HG02798 (cell line): Measurements from ENCODE around the gene GRM8.

Experiments used
- ATAC-seq: cut with Tn5 transposase; IDR thresholded peaks from one replicate; pipeline ENCODE4 v1.9.1; 2021; ENCODE audit warnings: mild to moderate bottlenecking; ENCODE audit not compliant: unreplicated experiment, poor library complexity

The GRM8 gene

DNA sequence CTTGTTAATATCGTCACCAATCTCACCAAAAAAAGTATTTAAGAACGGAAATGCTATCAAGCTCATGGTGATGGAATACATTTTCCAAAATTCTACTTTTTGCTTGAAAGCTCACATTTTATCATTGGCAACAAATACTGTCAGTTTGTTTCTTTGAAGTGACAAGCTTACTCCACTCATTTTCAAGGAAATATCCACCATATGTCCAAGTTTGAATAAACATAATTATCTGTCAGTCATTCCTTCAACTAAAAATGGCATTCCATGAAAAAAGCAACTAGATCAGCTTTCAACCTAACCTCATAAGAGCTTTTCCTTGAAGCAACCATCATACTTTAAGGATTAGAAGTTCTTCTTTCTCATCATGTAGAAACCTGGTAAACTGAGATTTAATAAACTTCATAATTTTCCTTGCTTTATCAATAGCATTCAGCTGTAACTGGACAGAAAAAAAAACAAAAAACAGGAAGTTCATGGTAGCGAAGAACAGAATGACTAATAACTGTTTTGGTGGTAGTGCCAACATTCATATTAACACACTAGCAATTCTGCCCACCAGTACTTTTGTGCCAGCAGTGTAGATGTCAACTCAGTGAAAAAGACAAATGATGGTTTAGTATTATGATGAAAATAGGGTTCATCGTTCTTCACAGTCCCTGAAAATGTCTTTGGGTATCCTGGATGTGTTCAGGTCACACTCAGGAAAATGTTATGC lies 764.9 kb downstream of the GRM8 start:
- no peak for ATAC-seq

DNA sequence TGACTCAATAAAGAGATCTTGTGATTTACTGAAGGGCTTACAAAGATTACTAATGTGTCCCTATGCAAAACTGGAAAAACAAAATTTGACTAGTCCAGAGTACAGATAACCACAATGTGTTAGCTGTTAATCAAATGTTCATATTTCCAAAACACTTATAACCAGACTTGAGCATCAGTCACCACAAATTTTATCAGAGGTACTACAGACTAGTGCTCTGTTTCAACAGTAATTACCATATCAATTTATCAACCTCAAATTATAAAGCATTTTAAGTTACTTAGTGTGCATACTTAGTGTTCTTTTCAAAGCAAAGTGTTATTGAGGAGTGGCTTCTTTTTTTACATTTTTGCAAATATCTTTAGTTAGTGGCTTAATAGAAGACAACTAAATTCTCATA lies 765.9 kb downstream of the GRM8 start:
- ATAC-seq: no peak

DNA sequence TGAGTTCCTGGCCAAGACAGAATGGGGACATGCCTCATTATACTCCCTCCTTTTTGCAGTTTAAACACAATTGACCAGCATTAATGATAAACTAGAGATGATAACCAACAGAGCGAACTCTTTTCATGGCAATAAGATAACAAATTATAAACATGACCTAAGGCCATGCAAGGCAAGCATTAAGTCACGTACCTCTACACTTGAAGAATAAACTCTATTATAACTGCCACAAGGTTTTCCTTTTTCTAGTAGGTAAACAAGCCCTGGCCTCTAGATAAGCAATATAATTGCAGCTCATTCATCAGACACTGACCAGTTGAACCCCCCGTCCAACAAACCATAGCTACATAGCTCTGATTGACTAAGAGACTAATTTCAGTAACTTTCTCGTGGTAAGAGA lies 767.0 kb downstream of the GRM8 start:
- ATAC-seq: no peak

DNA sequence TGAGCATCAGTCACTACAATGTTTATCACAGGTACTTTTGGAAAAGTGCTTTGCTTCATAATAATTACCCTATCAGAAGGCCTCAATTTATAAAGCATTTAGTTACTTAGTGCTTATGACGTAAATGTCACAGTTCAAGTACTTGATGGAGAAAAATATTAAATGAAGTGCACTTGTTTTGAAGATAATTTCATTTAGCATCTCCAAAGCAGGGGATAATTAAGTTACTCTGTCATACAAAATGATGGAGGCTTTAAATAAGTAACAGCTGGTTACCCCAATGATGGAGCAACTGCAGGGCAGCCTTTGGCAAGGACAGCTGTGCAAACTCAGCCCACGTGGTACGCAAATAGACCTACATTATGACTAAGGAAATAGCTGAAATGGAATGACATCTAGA lies 768.8 kb downstream of the GRM8 start:
- no peak for ATAC-seq

DNA sequence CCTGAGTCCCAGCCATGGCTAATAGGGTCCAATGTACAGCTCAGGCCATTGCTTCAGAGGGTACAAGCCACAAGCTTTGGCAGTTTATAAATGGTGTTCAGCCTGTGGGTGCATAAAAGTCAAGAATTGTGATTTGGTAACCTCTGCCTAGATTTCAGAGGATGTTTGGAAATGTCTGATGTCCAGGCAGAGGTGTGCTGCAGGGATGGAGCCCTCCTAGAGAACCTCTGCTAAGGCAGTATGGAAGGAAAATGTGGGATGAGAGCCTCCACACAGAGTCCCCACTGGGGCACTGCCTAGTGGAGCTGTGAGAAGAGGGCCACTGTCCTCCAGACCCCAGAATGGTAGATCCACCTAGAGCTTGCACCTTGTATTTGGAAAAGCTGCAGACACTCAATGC lies 779.9 kb downstream of the GRM8 start:
- no peak for ATAC-seq

DNA sequence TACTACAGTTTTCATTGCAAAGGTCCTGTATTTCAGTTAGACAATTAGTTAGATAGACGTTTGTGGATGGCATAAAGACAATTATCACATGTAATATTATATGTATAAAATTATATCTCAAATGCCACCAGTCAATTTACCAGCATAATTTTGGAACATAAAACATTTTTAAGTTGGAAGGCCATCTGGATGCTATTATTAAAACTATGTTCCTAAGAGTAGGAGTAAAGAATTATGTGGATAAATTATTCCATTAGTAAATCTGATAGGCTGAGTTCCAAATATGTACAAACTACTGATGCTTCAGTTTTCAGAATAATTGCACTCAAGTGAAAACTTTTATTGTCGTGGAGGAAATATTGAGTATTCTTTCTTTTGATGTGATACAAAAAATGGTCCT lies 790.3 kb downstream of the GRM8 start:
- no peak for ATAC-seq

DNA sequence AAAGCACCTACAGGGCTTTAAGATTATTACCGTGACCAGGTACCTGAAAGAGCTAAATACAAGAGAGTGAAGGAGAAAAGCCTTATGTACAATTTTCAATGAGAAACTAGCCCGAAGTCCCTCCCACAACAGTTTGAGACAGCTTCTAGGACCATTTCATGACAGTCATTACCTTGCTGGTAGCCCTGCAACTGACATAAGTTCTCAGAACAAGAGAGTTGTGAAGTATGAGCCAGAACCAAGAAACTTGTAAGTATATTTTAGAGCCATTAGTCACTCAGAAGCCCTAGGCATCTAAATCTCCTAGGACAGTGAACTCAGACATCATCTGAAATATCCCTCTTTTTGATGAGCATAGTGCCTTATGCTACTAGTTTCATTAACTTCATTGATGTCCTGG lies 792.1 kb downstream of the GRM8 start:
- ATAC-seq: no peak

DNA sequence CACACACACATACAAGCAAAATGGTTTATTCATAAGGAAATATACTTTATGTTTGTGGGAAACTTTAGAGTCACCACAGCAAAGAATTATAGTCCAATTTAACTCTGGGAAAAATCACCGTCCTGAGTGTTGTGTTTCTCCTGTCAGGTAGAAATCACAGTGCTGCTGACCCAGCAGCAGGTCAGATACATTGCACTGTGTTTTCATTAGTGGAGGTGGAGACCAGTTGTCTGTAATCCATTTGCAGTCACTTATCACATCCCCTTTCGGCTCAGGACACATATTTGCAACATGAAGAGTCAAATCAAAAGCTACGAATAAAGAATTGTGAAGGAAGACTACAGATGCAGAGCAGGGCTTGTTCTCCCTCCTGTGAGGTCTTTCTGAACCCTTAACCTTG lies 799.6 kb downstream of the GRM8 start:
- ATAC-seq: no peak

DNA sequence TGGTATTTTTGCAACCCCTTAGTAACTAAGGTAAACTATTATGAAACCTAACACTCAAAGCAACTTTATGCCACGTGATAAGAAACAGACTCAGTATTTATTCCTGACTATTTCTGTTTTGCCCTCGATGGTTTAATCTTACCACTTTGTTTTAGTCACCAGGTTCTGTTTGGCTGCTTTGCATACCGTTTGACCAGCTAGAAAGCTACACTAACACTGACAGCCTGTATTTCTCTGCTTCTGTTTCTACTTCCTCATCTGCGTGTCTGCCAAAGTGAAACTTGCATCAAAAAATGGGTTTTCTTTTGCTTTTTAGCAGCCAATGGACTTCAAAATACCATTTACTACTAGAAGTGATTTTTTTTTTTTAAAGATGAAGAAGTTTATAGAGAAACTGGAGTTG lies 802.5 kb downstream of the GRM8 start:
- peak; percentile 95 for ATAC-seq

DNA sequence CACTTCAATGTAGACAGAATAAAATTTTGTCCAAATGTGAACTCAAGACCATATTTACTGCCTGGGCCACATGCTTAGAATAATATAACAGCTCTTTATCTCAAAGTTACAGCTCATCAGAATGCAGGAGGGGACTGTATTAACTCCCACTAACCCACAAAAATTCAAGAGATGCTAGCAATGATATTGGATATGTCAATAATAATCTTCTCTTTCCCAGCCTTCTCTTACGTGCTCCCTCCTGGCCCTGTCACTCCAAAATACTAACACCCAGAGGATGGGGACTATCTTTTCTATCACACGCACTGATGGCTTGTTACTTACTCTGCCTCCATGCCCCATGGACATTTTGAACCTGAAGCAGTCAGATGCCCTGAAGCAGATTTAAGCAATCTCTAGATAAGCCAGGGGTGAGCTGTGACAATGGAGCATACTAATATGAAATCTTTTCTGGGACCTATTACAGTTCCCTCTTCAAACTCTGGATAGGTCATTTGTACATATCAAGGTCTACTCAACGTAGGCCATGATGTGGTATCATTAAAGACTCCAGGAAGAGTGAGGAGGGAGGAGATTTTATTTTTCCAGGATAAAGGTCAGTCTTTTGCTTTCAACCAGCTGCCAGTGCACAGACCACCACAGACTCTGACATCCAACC lies 803.0 kb downstream of the GRM8 start:
- peak; percentile 18 for ATAC-seq

DNA sequence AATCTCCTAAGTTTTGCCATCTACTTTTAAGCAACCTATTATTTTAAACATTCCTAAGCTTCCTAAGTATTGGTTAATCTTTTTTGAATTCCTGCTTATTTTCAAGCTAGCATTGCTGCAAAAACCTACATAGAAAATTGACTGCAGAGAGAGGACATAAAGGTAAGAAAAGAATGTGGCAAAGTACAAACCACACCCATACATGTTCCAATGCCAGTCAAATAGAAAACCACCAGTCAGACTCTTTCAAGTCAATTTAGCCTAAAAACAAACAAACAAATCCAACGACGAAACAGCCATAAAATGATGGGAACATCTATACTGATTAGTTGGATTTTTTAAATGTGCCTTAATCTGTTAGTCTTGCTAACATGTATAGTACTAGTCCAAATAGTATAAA lies 804.8 kb downstream of the GRM8 start:
- no peak for ATAC-seq

DNA sequence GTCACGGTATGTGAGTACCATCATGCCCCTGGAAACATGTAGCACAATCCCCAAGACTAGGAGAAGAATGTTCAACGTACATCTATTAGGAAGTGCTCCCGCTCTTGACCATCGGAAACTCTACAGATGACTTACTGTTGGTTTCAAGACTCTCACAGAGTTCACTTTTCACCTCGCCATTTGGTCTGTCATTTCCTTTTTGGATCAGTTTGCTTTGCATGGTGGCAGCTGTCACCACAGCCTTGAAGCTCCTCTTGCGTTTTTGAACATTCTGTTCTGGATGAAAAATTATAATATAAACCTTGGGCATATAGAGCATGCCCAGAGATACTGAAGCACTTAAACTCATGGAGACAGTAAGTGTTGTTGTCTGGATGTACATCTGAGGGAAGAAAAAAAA lies 806.8 kb downstream of the GRM8 start:
- no peak for ATAC-seq

DNA sequence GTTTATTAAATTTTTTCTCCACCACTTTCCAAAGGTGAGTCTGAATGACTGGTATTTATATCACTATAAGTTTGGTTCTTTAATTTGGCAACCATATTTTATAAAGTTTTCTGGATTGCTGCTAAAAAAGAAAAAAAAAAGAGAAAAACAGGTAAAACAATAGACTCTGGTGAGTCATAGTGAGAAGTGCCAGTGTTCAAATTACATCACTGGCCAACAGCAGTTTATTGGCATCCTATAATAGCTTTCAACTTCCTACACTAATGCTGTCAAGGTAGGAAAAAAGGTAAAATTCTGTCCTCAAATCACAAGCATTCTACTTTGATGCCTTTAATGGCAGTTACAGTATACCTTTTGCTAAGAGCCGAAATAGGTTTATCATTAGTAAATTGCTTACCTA lies 808.8 kb downstream of the GRM8 start:
- no peak for ATAC-seq

DNA sequence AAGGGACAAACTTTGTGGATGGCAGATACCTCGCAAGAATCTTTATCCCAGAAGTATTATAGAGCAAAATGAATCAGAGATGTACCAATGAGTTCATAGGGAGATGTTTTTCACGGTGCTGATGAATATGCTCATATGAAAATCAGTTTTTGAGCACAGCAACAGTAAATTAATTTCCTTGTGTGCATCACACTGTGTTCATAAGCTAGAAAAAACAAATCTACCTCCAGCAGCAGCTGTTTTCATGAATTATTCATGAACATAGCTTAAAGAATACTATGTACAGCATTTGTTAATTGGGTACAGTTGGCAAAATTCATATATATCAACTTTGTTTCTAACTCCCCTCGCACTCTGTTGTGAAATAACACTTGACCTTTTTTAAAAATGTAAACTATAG lies 809.8 kb downstream of the GRM8 start:
- no peak for ATAC-seq

DNA sequence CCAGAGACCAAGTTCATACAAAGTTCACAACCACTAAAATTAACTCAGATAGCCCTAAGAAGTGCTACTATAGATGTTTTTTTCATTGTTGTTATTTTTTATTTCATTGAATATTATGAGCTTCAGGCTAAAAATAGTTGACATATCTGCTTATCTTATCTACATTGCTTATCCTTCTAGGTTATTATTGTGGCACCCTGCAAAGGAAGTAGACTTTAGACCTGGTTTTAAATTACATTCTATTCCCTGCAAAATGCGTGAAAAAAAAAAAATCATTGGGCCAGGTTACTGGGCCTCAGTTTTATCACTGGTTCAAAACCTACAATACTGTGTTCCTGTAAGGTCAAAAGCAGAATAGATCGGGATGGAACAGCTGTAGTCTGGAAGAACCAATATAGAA lies 811.0 kb downstream of the GRM8 start:
- no peak for ATAC-seq

DNA sequence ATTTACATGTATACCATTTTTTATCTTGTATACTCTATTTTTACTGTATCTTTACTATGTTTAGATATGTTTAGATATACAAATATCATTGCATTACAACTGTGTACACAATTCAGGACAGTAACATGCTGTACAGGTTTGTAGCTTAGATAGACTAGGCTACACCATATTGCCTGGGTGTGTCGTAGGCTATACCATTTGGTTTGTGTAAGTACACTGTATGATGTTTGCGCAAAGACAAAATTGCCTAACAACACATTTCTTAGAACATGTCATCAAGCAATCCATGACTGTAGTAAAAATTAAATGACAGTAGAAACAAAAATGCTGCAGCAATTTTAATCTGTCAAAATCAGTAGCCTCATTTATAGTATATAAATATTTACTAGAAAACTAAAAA lies 812.2 kb downstream of the GRM8 start:
- no peak for ATAC-seq

DNA sequence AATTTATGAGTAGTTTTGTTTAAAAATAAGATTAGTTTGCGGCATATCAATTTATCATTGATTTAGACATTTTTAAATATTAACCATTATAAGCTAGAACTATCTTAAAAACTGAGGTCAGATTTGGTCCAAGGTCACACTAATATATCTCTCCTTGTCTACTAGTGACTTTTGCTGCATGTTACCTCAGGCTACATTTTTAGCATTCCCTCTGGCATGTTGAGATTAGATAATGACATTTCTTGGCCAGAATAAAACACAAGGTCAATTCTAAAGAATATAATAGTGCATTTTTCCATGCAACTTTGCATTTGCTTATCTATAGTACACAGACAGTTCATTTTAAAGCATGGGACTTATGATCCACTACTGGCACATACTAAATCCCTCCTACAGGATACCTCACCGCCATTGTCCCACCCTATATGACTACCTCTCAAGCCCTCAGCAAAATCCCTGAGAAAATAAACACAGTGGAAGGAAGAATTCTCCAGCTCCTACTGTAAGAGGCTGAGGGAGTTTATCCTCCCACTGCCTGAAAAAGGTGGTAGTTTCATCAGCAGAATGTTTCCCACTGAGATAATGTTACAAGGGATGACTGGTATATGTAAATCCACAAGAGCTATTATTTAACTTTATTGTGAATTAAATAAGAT lies 816.4 kb downstream of the GRM8 start:
- ATAC-seq: no peak

DNA sequence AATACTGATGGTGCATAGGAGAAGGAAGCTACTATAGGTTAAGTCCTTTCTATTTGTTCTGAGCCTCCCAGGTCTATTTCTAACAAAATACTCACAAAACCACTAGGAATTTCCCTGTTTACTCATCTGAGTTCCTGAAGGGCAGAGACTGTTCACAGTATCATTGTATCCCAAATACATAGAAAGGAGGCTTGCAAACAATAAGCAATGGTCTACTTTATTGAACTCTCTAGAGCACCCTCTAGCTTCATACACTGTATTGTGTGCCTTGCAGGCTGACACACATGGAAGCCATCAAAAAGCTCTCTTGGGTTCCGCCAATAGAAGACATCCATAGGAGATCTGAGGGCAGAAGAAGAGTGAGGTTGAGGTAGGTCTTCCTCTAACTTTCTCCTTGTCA lies 826.1 kb downstream of the GRM8 start:
- ATAC-seq: no peak

DNA sequence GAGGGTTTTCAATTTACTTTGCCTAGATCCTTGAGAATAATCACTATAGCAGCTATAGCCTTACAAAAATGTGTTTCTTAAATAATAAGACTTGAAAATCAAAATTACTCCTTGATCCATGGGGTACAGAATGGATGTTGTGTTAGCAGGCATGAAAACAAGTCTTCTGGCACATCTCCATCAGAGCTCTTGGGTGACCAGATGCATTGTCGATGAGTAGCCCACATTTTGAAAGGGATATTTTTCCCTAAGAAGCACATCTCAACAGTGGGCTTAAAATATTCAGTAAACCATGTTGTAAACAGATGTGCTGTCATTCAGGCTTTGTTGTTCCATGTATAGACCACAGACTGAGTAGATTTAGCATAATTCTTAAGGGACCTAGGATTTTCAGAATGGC lies 827.8 kb downstream of the GRM8 start:
- ATAC-seq: no peak

DNA sequence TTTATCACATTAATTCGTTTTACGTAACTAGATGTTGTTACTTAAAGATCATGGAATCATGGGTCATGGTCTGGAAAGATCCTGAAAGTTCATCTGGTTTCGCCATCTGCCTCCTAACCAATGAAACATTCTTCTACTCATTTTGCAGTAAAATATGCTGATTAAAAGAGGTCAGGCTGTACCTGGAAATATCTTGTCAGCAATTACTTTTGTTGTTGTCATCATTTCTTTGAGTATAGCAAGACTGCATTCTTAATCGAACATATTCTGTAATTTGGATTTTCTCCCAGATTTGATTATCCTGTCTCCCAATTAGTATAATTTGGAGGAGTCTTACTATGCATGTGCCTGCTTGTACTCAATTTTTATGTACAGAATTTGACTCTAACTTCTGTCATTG lies 833.7 kb downstream of the GRM8 start:
- no peak for ATAC-seq

DNA sequence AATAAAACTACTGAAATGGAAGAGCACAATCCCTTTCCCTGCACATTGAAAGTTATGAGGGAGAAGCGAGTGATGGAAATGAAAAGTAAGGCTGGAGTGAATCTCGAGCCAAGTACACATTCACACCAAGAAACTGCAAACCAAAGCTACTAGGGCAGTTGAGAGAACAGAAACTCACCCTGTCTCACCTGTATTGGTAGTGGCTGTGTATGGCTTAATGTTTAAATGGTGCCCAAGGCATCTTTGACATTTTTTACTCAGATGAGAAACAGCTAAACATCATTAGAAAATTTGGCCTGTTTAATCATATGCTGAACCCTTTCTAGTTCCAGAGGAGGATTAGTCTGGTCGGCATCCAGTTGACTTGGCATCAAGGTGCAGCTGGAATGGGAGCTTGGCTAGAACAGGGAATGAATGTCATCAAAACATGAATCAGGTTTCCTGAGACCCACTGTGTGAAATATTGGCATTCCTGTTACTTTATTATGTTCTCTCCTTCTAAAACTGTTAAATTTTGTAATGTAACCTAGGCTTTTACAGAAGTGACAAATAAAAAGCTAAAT lies 840.8 kb downstream of the GRM8 start:
- peak; percentile 81 for ATAC-seq
